ELF-1 (cell line): Measurements from ENCODE around the gene ZNF862.
"Not testable (repeated sequence)": the region's sequence is repeated elsewhere in the genome, so short reads cannot be mapped to it uniquely, and the experiment has no call there.

Source experiments
- DNase-seq: peaks from one replicate; pipeline ENCODE4 v3.0.0-alpha.2; 2016; ENCODE audit warnings: low read depth, low spot score

Gene ZNF862

DNA sequence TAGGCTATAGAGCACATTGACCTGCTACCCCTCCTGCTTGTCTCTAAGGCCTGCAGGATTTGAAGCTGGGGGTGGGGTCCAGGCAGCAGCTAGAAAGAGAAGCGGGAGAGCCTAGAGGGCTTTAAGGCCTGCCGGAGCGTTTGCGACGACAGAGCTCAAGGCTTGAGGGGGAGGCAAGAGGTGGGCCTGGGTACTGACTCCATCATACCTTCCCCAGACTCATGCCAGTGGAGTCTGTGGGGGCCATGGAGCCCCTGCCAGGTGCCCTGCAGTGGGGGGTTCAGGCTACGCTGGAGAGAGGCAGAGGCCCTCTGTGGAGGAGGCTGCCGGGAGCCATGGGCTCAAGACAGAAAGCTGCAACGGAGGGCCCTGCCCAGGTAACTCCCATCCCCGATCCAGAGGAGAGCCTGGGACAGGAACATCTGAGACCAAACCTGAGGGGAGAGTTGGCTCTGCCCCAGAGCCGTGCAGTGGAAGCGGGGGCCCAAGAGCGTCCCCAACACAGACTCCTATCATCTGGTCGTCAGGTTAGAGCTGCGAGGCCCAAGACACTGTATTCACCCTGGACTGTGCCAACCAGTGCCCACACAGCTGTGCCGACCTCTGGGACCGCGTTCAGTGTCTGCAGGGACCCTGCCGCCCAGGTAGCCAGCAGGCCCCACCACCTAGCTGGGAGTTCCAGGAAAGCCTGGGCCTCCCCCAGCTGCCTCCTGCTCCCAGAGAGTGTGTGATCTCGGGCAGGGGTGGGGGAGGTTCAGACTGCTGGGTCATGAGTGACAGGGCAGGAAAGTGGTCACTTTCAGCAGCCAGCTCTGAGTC lies 13.2 kb upstream of the ZNF862 start:
- DNase-seq: no peak

DNA sequence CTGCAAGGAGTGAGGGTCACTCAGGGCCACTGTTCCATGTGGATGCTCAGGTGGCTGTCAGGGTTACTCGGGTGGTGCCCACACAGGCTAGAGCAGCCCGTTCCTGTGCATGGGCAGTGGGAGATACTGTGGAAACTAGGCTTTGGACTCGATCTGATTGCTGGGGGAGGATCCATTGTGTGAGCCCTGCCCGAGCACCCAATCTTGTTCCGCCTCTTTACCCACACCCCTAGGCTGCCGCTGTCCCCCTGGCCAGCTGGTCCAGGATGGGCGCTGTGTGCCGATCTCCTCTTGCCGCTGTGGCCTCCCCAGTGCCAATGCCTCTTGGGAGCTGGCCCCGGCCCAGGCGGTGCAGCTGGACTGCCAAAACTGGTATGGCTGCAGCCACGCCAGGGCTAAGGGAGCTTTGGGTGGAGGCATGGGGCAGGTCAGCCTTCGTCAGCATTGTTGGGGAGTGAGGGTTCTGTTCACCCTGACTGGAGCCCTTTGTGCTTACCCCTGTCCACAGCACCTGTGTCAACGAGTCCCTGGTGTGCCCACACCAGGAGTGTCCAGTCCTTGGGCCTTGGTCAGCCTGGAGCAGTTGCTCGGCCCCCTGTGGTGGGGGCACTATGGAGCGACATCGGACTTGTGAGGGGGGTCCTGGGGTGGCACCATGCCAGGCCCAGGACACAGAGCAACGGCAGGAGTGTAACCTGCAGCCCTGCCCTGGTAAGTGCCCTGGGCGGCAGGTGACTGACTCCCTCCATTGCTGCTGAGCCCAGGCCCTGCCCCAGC lies 12.4 kb upstream of the ZNF862 start:
- DNase-seq: no peak

DNA sequence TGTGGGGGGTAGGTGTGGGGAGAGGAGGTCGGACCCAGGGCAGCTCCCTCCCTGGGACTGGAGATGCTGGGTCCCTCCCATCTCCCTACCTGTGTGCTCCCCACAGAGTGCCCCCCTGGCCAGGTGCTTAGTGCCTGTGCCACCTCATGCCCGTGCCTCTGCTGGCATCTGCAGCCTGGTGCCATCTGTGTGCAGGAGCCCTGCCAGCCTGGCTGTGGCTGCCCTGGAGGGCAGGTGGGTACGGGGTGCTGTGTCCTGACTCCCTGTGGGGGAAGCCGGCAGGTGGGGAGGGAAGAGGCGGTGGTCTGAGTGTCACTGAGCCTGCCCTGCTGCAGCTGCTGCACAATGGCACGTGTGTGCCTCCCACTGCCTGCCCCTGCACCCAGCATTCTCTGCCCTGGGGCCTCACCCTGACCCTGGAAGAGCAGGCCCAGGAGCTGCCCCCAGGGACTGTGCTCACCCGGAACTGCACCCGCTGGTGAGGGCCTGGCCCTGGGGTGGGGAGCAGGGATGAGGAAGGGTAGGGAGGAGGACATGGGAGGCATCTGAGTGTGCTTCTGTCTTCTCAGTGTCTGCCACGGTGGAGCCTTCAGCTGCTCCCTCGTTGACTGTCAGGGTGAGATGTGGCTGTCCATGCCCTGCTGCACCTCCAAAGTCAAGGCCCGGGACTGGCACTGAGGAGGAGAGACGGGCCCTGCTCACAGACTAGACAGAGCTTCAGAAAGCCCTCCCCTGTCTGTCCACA lies 11.7 kb upstream of the ZNF862 start:
- DNase-seq: no peak

DNA sequence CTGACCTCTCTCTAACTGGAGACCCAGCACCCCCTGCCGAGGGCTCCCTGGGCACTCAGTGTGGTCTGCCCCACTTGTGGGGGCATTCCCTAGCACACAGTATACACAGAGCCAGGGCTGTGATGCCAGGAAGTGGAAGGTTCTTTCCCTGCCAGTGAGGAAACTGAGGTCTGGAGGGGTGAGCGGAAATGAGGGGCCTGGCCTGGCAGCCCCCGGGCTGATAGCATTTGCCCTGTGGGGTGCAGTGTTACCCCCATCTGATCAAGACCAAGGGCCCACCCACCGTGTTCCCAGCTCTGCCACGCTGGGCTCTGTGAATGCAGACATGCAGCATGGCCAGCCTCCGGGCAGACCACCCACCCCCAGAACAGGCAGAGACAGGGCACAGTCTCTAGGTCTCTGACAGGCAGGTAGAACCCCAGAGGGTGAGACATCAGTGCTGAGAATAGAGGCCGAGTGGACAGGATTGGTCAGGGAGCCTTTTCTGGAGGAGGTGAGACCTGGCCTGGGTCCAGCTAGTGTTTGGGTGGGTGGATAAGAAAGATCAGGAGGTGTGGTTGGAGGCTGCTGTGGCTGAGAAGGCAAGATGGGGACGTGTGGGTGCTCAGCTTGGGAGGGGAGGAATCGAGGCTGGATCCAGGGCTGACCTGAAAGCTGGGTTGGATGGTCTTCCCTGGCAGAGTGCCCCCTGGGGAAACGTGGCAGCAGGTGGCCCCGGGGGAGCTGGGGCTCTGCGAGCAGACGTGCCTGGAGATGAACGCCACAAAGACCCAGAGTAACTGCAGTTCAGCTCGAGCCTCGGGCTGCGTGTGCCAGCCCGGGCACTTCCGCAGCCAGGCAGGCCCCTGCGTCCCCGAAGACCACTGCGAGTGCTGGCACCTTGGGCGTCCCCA lies 10.8 kb upstream of the ZNF862 start:
- DNase-seq: no peak

DNA sequence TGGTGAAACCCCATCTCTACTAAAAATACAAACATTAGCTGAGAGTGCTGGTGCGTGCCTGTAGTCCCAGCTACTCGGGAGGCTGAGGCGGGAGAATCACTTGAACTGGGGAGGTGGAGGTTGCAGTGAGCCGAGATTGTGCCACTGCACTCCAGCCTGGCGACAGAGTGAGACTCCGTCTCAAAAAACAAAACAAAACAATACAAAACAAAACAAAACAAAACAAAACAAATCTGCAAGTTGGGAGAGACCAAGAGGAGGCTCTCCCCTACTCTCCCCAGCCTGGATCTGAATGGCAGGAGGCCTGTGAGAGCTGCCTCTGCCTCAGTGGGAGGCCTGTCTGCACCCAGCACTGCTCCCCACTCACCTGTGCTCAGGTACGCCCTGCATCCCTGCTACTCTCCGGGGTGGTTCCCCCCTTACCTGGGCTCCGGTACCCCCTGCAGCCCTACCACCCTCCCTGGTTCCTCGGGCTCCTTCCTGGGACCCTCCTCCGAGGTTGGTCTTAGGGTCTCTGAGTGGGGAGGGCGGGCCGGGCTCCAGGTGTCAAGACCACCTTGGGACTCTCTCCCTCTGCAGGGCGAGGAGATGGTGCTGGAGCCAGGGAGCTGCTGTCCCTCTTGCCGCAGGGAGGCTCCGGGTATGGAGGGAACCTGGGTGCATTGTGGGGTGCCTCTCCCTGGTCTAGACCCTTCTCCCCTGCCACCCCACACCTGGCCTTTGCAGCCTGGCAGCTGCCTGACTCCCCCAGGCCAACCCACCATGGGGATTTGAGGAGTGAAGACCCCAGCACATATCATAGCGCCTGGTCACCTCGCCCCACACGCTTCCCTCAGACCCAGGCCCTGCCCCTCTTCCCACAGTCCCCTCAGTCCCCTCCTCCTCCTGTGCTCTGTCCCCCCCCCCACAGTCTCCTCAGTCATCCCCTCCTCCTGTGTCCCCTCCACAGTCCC lies 9.5 kb upstream of the ZNF862 start:
- DNase-seq: no peak

DNA sequence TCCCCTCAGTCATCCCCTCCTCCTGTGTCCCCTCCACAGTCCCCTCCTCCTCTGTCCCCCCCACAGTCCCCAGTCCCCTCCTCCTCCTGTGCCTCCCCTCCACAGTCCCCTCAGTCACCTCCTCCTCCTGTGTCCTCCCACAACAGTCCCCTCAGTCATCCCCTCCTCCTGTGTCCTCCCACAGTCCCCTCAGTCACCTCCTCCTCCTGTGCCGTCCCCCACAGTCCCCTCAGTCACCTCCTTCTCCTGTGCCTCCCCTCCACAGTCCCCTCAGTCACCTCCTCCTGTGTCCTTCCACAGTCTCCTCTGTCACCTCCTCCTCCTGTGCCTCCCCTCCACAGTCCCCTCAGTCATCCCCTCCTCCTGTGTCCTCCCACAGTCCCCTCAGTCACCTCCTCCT lies 7.6 kb upstream of the ZNF862 start:
- not testable (repeated sequence) for DNase-seq

DNA sequence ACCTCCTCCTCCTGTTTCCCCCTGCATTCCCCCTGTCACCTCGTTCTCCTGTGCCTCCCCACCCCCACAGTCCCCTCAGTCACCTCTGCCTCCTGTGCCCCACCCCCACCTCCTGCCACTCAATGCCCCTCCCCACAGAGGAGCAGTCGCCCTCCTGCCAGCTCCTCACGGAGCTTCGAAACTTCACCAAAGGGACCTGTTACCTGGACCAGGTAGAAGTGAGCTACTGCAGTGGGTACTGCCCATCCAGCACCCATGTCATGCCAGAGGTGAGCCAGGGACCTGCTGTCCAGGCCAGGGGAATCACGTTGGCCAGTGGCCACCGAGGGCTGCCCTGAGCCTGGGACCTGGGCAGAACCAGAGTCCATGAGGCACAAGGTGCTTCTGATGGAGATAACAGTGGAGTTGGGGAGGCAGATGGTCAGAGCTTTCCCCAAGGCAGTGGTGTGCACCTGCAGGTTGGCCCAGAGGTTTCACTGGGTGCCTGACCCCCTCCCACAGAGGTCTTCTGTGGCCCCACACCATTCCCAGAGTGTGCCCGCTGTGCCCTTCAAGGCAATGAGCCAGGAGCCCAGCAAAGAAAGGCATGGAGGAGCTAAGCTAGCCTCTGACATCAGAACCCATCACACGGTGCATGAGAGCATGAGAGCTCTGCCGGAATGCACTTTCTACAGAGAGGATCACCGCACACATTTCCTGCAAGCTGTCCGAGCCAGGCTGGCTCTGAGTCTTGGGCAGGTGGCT lies 7.0 kb upstream of the ZNF862 start:
- no peak for DNase-seq

DNA sequence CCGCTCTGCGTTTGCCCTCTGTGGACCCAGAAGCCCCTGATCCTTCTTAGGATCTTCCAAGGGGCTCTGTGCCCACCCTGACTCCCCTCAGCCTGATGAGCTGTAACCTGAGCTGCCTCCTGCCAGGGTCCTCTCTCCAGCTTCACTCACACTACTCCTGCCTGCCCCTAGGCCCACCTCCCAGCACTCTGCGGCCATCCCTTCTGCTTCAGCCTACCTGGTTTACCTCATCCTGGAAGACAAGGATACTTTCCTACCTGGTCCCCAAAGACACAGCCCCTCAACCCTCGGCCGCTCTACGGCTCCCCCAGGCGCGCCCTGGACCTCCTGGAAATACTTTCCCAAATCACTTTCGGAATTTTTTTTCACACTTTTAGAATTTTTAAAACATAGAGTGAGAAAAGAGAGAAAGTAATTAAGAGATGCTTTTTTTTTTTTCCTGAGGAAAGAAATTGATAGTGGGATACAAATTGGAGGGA lies 6.4 kb upstream of the ZNF862 start:
- DNase-seq: no peak

DNA sequence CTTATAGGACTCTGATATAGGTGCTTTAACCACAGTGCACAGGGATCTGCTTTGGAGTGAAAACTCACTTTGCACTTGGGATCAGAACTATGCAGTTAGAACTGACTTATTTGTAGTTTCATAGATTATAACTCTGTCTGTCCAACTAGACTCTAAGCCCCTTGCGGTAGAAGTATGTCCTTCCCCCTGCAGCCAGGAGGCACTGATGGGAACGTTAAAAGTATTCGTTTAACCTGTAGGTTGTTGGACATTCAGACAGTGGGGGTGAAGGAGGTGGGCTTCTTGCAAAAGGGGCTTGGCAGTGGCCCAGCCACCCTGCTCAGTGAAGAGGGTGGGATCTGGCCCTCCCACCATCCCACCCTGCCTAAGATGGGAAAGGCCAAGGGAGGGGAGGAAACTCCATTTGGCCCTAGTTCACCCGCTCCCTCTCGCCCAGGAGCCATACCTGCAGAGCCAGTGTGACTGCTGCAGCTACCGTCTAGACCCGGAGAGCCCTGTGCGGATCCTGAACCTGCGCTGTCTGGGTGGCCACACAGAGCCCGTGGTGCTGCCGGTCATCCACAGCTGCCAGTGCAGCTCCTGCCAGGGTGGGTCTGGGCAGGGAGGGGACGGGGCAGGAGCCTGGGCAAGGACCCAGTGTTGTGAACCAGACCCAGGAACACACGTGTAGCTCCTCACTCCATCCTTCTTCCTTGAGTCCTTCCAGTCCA lies 5.7 kb upstream of the ZNF862 start:
- no peak for DNase-seq

DNA sequence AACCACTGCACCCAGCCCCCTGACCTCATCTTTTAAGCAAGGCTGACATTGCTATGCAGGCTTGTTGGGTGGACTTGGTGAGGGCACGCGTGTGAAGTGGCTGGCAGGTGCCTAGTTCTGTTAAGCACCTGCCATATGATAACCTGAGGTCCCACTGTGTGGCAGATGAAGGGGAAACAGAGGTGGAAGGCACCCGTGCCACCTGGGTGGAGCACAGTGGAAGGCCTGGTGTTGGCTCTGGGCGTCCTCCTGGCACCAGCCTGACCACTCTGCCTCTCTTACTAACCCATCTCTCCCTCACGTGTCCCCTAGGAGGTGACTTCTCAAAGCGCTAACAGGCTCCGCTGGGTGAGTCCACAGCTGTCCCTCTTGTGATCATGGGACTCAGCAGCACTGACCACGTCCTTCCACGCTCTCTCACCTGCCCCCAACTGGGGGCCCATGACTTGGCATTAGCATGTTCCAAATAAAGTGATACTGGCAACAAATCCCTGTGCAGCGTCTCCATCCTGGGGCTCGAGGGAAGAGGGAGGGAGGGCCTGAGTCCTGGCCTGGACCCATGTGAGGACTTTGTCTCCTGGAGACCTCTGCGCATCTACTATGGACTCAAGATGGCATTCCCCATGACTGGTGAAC lies 4.6 kb upstream of the ZNF862 start:
- no peak for DNase-seq

DNA sequence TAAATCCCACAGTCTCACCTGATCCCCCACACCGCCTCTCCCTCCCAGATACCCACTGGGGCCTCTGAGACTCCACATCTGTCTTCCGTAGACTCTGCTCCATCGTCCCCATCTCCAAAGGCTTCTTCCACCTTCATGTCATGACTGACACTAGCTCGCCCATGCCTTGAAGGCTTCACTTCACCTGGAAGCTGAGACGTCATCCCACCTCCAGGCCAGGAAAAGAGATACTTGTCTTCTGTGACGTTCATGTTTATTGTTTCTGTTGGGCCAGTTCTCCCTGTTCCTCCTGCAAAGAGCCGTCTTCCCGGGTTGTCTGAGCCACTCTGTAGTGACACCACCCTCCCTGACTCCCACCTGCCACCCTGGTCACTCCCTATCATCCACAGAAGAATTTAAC lies 3.6 kb upstream of the ZNF862 start:
- no peak for DNase-seq

DNA sequence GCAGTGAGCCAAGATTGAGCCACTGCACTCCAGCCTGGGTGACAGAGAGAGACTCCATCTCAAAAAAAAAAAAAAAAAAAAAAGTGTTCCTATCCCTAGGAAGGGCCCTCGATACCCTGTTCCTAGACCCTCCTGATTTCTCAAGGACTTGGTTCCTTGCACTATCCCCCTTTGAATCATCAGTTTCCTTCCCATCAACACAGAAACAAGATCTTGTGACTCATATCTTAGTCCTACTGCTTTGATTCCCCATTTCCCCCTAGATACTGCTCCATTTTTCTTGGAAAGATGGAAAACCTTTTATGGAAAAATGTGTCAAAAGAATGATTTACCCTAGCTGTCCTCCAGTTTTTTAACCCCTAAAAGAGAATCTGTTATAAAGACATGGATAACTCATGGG lies 1.7 kb upstream of the ZNF862 start:
- DNase-seq: no peak

DNA sequence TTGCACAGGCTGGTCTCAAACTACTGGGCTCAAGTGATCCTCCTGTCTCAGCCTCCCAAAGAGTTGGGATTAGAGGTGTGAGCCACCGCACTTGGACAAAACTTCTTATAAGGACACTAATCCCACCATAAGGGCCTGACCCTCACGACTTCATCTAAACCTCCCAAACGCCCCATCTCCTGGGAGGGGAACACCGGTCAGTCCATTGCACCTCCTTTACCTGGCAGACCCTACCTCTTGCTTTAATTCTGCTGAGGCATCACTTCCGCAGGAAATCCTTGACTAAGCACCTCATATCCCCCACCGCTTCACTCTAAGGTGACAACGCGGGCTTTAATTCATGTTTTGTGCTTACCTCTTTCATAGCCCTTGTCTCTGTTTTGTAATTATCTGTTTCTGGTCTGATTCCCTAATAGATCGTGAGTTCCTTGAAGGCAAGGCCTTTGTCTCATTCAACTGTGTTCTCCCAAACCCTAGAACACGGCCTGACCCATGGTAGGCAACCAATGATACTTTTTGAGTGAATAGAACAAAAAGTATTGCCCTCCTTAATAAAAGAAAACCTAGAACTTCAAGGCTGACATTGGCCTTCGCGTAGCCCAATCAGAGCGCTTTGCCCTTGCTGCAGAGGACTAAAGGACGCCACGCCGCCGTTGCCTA lies 481 bp upstream of the ZNF862 start:
- DNase-seq: no peak

DNA sequence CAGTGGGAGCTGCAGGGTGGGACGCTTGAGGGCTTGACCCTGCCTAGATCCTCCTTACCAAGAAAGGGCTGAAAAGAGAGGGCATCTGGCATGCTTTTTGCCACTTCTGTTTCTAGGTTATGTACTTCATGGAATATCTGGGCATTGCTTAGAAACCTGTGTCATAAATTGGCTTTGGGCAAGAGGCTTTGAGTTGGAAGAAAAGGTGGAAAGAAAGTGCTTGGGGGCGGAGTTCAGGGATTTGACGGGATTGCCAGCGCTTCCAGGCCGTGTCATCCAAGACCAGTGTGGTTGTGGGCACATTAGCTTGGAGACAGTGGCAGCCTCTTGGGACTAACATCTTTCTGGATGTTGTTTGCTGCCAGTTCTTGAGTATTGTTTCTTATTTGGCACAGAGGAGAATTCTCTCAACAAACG lies 825 bp downstream of the ZNF862 start:
- no peak for DNase-seq

DNA sequence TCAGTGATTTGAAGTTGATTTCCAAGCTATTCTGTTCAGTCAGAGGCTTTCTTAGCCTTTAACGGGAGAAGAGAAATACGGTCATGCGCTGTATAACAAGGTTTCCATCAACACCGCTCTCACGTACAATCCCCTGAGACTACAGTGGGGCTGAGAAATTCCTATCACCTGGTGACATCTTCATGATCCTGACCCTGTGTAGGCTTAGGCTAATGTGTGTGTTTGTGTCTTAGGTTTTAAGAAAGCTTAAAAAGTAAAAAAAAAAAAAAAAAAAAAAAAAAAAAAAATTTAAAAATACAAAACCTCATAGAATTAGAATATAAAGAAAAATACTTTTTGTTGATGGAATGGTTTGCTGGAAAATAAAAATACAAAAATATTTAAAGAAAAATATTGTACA lies 1.8 kb downstream of the ZNF862 start:
- no peak for DNase-seq

DNA sequence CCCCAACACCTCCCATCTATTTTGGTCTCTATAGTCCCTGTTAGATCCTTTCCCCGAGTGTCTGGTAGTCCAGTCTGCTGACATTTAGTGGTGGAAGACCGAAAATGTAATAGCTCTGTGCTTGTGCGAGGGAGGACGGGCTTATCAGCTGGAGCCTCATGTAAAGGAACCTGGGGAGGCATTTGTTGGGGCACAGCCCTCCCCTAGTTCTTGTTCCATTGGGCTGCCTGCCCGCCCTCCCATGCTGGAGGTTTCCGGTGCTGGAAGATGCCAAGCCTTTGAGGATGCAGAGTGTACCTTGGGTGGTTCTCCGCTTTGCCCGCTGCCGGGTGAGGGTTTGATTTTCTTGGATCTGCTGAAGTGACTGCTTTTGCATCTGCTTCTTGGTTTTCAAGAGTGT lies 5.4 kb downstream of the ZNF862 start:
- no peak for DNase-seq

DNA sequence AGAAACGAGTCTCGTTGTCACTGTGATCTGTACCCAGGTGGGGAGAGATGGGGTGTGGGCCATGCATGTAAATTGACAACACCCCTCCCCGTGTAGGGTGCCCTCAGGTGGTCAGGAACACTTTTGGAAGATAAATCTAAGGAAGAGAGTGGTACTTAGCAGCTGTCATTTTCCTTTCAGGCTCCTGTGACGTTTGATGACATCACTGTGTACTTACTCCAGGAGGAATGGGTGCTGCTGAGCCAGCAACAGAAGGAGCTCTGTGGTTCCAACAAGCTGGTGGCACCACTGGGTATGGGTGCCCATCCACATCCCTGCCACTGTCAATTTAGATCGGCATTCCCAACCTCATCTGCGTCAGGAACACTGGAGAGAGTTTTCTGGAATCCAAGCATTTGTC lies 6.3 kb downstream of the ZNF862 start:
- no peak for DNase-seq
